Stimulated activated naive CD8-positive, alpha-beta T cell treated with anti-CD3 and anti-CD28 coated beads, Interleukin-15, amount 100 ng/mL, for 72 hours (primary cell): Measurements from ENCODE around the gene PLD1.
"Not testable (repeated sequence)": the region's sequence is repeated elsewhere in the genome, so short reads cannot be mapped to it uniquely, and the experiment has no call there.

ENCODE experiments used
- ATAC-seq: fragments of 150-1000 bp; cut with Tn5 transposase; 2 replicates; pipeline ENCODE4 v1.10.0; 2021; ENCODE audit warnings: mild to moderate bottlenecking, moderate library complexity
- DNase-seq, 2 donors: peaks; one replicate each; pipeline ENCODE4 v3.0.0; 2021 to 2022
- H3K27ac Mint-ChIP-seq, 2 donors: one replicate each; pipeline ENCODE4 v1.8.0; 2022; ENCODE audit warnings: mild to moderate bottlenecking in 2 of 2, mixed read lengths in 2 of 2, moderate library complexity in 2 of 2
- H3K27me3 Mint-ChIP-seq: one replicate; pipeline ENCODE4 v1.8.0; 2022; ENCODE audit warnings: mixed read lengths
- H3K4me1 Mint-ChIP-seq: one replicate; pipeline ENCODE4 v1.8.0; 2022; ENCODE audit warnings: mild to moderate bottlenecking, mixed read lengths
- H3K4me3 Mint-ChIP-seq, 2 donors: one replicate each; pipeline ENCODE4 v1.8.0; 2022; ENCODE audit warnings: mild to moderate bottlenecking in 2 of 2, mixed read lengths in 2 of 2, moderate library complexity in 1 of 2
- H3K9me3 Mint-ChIP-seq, 2 donors: one replicate each; pipeline ENCODE4 v1.8.0; 2022; ENCODE audit warnings: mixed read lengths in 2 of 2

Gene PLD1

GRCh38 chr3:171566803-171567422 is 243.4 kb downstream of the PLD1 start:
- no peak for ATAC-seq

GRCh38 chr3:171565481-171566058 is 244.7 kb downstream of the PLD1 start:
- DNase-seq (no peak), ATAC-seq (no peak)
- peaks cover 31% of the 10 kb centered on the region for H3K4me1 Mint-ChIP-seq
- no peak overlapping the region for H3K27ac Mint-ChIP-seq
- H3K4me3 Mint-ChIP-seq = no peak overlapping the region
- H3K9me3 Mint-ChIP-seq = peaks cover 0 to 9% of the 10 kb centered on the region in 2 donors
- peaks cover 13% of the 10 kb centered on the region for H3K27me3 Mint-ChIP-seq

More at GRCh38 chr3:171566803-171567422, 243.4 kb downstream of the PLD1 start:
- DNase-seq = peak in 1 of 2 donors; percentile 15
- H3K27me3 Mint-ChIP-seq = peaks cover 26% of the 10 kb centered on the region
- H3K9me3 Mint-ChIP-seq = peaks cover 0 to 2% of the 10 kb centered on the region in 2 donors
- H3K27ac Mint-ChIP-seq = no peak overlapping the region
- peaks cover 18% of the 10 kb centered on the region for H3K4me1 Mint-ChIP-seq
- no peak overlapping the region for H3K4me3 Mint-ChIP-seq

DNA sequence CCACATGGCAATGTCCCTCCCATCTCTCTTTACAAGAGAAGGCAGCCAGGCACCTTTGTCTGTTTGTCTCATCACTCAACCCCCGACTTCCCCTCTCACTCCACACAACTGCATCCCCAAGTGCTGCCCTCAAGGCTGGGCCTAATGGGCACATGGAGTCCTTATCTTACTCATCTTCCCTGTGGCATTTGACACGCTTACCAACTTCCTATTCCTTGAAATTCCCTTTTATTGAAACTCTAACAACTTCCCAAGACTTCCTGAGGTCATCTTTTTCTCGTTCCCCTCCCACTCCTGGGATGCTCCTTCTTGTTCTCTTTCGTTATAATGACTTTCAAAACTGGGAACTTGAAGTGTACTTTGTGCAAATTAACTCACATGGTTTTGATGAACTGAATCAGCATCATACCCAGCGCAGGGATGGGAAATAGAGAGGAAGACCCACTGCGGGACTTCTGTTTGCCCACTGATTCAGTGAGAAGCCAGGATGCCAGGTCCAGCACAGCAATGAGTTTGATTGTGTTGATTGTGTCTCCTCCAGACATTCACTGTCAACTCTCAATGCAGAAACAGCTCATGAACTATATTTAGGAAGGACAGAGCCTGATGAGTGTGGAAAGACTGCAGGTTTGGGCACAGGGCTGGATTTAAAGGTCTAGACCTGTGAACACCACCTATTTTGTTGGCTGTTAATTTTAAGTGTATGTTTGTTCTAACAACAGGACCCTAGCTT is 245.4 kb downstream of the PLD1 start:
- DNase-seq (no peak), ATAC-seq (no peak)
- H3K27ac Mint-ChIP-seq = peak overlapping the region in 1 of 2 donors; percentile 19
- H3K27me3 Mint-ChIP-seq = peaks cover 6% of the 10 kb centered on the region
- peaks cover 31% of the 10 kb centered on the region for H3K4me1 Mint-ChIP-seq
- peaks cover 0 to 9% of the 10 kb centered on the region in 2 donors for H3K9me3 Mint-ChIP-seq
- H3K4me3 Mint-ChIP-seq = no peak overlapping the region

DNA sequence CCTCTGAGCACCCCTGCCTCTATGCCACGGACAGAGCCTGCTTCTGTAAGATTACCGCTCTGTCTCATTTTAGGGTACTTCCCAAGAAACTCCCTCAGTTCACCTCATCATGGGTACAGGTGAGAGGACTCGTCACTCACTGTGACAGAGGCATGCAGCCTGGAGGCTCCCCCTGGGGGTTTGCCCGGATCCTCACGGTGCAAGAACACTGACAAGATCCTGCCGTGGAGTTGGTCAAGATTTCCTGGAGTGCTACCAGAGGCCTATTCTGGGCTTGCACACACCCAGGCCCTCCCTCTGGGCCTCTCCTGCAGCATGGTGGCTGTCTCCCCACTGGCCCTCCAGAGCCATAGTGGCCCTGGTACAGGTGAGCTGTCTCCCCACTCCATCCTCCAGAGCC is 247.0 kb downstream of the PLD1 start:
- DNase-seq (peak in 1 of 2 donors; percentile 26), ATAC-seq (peak; percentile 68)
- peaks cover 38% of the 10 kb centered on the region for H3K4me1 Mint-ChIP-seq
- no peaks in the 10 kb centered on the region for H3K27me3 Mint-ChIP-seq
- H3K4me3 Mint-ChIP-seq = no peak overlapping the region
- peaks cover 0 to 9% of the 10 kb centered on the region in 2 donors for H3K9me3 Mint-ChIP-seq
- peak overlapping the region in 1 of 2 donors; percentile 81 for H3K27ac Mint-ChIP-seq

GRCh38 chr3:171562459-171562858 is 247.8 kb downstream of the PLD1 start:
- H3K4me3 Mint-ChIP-seq = peak overlapping the region in 1 of 2 donors; percentile 41
- not testable (repeated sequence) for H3K9me3 Mint-ChIP-seq, ATAC-seq, DNase-seq, H3K27me3 Mint-ChIP-seq
- peak overlapping the region in 1 of 2 donors; percentile 97 for H3K27ac Mint-ChIP-seq
- H3K4me1 Mint-ChIP-seq = peaks cover 38% of the 10 kb centered on the region

DNA sequence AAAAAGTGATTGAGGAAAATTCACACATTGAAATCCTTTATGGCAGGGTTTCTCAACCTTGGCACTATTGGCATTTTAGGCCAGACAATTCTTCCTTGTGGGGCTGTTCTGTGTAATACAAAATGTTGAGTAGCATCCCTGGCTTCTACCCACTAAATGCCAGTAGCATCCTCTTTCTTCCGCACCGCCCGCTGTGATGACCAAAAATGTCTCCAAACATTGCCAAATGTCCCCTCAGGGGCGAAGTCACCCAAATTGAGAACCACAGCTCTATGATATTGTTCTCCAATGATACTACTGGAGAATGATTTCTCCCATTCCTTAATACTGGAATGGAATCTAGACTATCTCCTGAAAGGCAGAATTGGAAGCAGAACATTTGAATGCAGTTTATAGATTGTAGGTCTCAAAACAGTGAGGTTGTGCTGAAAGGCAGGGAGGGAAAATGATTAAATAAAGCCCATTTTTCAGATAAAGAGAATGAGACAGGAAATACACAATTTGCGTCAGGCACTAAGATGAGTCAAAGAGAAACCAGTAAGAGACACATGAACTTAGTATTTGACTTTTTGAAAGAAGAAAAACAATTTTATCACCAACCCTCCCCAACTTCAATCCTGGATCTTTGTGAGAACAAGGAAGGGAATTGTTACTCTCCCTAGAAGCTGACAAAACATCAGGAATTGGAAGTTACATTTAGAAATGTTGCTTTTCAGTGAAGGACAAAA is 248.5 kb downstream of the PLD1 start:
- peak; percentile 66 for ATAC-seq
- H3K27ac Mint-ChIP-seq = peak overlapping the region; percentile 64 to 97

GRCh38 chr3:171559586-171559985 is 250.7 kb downstream of the PLD1 start:
- no peak for DNase-seq
- no peak for ATAC-seq
- Mint-ChIP-seq H3K4me3 (no peak overlapping the region), H3K27ac (no peak overlapping the region), H3K27me3 (no peaks in the 10 kb centered on the region), H3K4me1 (peaks cover 33% of the 10 kb centered on the region), H3K9me3 (peaks cover 0 to 9% of the 10 kb centered on the region in 2 donors)

More for the DNA sequence above, 248.5 kb downstream of the PLD1 start:
- Mint-ChIP-seq H3K27me3 (no peaks in the 10 kb centered on the region), H3K4me1 (peaks cover 38% of the 10 kb centered on the region), H3K9me3 (peaks cover 0 to 9% of the 10 kb centered on the region in 2 donors), H3K4me3 (peak overlapping the region in 1 of 2 donors; percentile 69)
- no peak for DNase-seq

- Mint-ChIP-seq H3K4me3 (no peak overlapping the region), H3K27ac (peak overlapping the region in 1 of 2 donors; percentile 67), H3K9me3 (peaks cover 0 to 9% of the 10 kb centered on the region in 2 donors), H3K4me1 (peaks cover 32% of the 10 kb centered on the region), H3K27me3 (no peaks in the 10 kb centered on the region)
- no peak for ATAC-seq
- DNase-seq = no peak
Observed at GRCh38 chr3:171558188-171558696, 252.0 kb downstream of the PLD1 start.

GRCh38 chr3:171557173-171557572 is 253.1 kb downstream of the PLD1 start:
- H3K4me1 Mint-ChIP-seq = peaks cover 23% of the 10 kb centered on the region
- H3K9me3 Mint-ChIP-seq = peaks cover 0 to 9% of the 10 kb centered on the region in 2 donors

DNA sequence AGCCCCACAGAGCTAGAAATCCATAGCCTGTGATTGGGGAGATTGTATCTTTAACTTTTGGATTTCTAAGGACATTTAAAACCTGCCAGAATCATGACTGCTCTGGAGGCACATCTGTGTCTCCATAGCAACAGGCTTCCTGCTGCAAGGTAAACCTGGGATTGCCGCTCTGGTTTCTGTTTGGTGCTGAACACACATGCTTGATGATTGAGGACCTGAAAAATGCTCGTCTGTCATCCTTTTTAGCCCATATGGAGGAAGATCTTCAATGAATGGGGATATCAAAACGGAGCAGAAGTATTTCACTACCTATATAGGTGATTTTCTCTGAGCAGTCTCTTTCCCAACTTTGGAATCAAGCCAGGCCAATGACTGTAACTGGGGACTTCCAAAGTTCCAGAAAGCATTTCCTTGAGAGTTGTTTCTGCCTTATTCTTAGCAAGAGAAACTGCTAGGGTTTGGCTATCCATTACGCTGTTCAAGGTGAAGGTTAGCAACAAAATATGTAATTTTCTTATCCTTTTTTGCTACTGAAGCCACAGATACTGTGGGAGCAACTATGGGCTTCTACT is 253.6 kb downstream of the PLD1 start:
- Mint-ChIP-seq H3K4me3 (no peak overlapping the region), H3K27ac (no peak overlapping the region), H3K27me3 (no peaks in the 10 kb centered on the region), H3K4me1 (peaks cover 18% of the 10 kb centered on the region), H3K9me3 (peaks cover 0 to 5% of the 10 kb centered on the region in 2 donors)
- DNase-seq (no peak), ATAC-seq (no peak)

More at GRCh38 chr3:171557173-171557572, 253.1 kb downstream of the PLD1 start:
- no peak overlapping the region for H3K4me3 Mint-ChIP-seq
- DNase-seq (no peak), ATAC-seq (no peak)
- no peaks in the 10 kb centered on the region for H3K27me3 Mint-ChIP-seq
- H3K27ac Mint-ChIP-seq = no peak overlapping the region

DNA sequence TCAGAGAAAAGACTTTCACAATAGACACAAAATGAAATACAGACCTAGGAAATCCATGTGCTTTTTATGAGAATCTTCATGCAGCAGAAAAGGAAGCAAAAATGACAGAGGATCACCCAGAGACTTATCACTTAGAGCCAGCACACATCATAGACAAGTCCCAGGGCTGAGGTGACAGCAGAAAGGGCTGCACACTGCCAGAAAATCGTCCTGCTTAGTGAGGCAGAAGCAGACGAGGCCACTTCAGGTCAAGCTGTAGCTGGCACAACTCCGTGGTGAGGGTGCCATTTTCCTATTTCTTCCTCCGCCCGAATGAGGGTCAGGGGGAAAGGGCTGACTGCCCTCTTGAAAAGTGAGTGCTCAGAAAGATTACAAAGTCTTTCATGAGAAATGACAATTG is 254.1 kb downstream of the PLD1 start:
- no peaks in the 10 kb centered on the region for H3K27me3 Mint-ChIP-seq
- no peak for ATAC-seq
- H3K4me1 Mint-ChIP-seq = peaks cover 12% of the 10 kb centered on the region
- H3K4me3 Mint-ChIP-seq = no peak overlapping the region
- no peaks in the 10 kb centered on the region for H3K9me3 Mint-ChIP-seq
- H3K27ac Mint-ChIP-seq = no peak overlapping the region
- no peak for DNase-seq

- H3K4me1 Mint-ChIP-seq = no peaks in the 10 kb centered on the region
- DNase-seq (no peak), ATAC-seq (no peak)
- no peaks in the 10 kb centered on the region for H3K9me3 Mint-ChIP-seq
- H3K27ac Mint-ChIP-seq = no peak overlapping the region
- no peak overlapping the region for H3K4me3 Mint-ChIP-seq
- no peaks in the 10 kb centered on the region for H3K27me3 Mint-ChIP-seq
Observed at GRCh38 chr3:171553086-171553485, 257.2 kb downstream of the PLD1 start.

DNA sequence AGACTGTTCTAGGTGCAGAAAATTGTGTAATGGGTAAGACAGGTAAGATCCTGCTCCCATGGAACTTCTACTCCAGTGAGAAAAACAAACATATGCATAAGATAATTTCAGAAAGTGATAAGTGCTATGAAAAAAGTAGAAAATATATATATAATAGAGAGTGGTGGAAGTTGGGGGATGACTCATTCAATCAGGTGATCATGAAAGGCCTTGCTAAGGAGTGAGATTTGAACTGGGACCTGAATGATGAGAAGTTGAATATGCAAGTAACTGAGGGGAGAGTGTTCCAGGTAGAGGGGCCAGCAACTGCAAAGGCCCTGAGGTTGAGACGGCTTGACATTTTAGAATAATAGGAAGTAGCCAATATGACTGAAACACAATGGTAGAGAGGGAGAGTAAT is 257.8 kb downstream of the PLD1 start:
- no peaks in the 10 kb centered on the region for H3K9me3 Mint-ChIP-seq
- H3K4me1 Mint-ChIP-seq = no peaks in the 10 kb centered on the region
- no peak overlapping the region for H3K4me3 Mint-ChIP-seq
- no peaks in the 10 kb centered on the region for H3K27me3 Mint-ChIP-seq
- no peak overlapping the region for H3K27ac Mint-ChIP-seq
- DNase-seq = no peak
- no peak for ATAC-seq

- Mint-ChIP-seq H3K4me3 (no peak overlapping the region), H3K27ac (no peak overlapping the region), H3K27me3 (no peaks in the 10 kb centered on the region), H3K9me3 (no peaks in the 10 kb centered on the region), H3K4me1 (no peaks in the 10 kb centered on the region)
- DNase-seq (no peak), ATAC-seq (no peak)
Observed at GRCh38 chr3:171551296-171551695, 259.0 kb downstream of the PLD1 start.
